Heart left ventricle (tissue), 16 donors: ENCODE data around the gene TXNIP. TPM values are rescaled to one million over a fixed set of nuclear protein-coding genes. Genes with fewer than 3 reads are reported as not detected.
A peak's percentile ranks its signal among the peaks of the same experiment; 100 is the strongest.

Experiments used
- ATAC-seq, 4 donors: fragments of 200-7000 bp; cut with Tn5 transposase; one replicate each; pipeline ENCODE4 v1.9.1; 2020 to 2022; ENCODE audit warnings: moderate library complexity in 4 of 4, mild to moderate bottlenecking in 3 of 4, moderate number of reproducible peaks in 1 of 4
- DNase-seq, 5 donors: peaks; one replicate each; pipeline ENCODE4 v3.0.0-alpha.2; 2020
- H3K27ac ChIP-seq, 12 donors: fragments of 200-600 bp; sonication (generic) in 4 of 12; one replicate each; pipeline versions ENCODE4 v1.5.0 to v1.8.0; 2016 to 2022; ENCODE audit warnings: mild to moderate bottlenecking in 2 of 12
- H3K27me3 ChIP-seq, 9 donors: fragments of 200-600 bp; sonication (generic) in 2 of 9; one replicate each; pipeline versions ENCODE4 v1.5.1 to v1.8.0; 2016 to 2022; ENCODE audit warnings: mild to moderate bottlenecking in 3 of 9
- H3K36me3 ChIP-seq, 9 donors: fragments of 200-600 bp; sonication (generic) in 2 of 9; one replicate each; pipeline versions ENCODE4 v1.5.0 to v1.8.0; 2018 to 2022; ENCODE audit warnings: mild to moderate bottlenecking in 2 of 9
- H3K4me1 ChIP-seq, 12 donors: fragments of 200-600 bp; sonication (generic) in 4 of 12; one replicate each; pipeline versions ENCODE4 v1.5.0 to v1.8.0; 2016 to 2022; ENCODE audit warnings: mild to moderate bottlenecking in 3 of 12
- H3K4me3 ChIP-seq, 12 donors: fragments of 200-600 bp; sonication (generic) in 4 of 12; one replicate each; pipeline versions ENCODE4 v1.5.0 to v1.8.0; 2017 to 2022; ENCODE audit warnings: mild to moderate bottlenecking in 9 of 12, moderate library complexity in 4 of 12
- H3K9me3 ChIP-seq, 12 donors: fragments of 200-600 bp; sonication (generic) in 4 of 12; one replicate each; pipeline versions ENCODE4 v1.5.0 to v1.8.0; 2016 to 2022; ENCODE audit warnings: mild to moderate bottlenecking in 1 of 12
- CTCF ChIP-seq, 12 donors: fragments of 200-600 bp; sonication (generic) in 4 of 12; IDR thresholded peaks; one replicate each; pipeline versions ENCODE4 v1.5.0 to v1.8.0; 2018 to 2022; ENCODE audit warnings: antibody characterized with exemption in 12 of 12, mild to moderate bottlenecking in 5 of 12
- POLR2A ChIP-seq, 2 donors: fragments of 450-650 bp; IDR thresholded peaks; one replicate each; pipeline ENCODE4 v1.6.1; 2017; ENCODE audit warnings: antibody characterized with exemption in 2 of 2, mild to moderate bottlenecking in 2 of 2, moderate library complexity in 2 of 2
- WGBS, 4 donors: extraction: QIAGEN DNeasy Blood & Tissue Kit in 2 of 4; methylation state at CpG; one replicate each; pipeline versions ENCODE4 v1.1.5 to v1.1.7; 2013 to 2018; 5-methylcytosine and 5-hydroxymethylcytosine counted together
- intact Hi-C, 10 donors: fragments of 100-400 bp; cut with DNase I; formaldehyde crosslinking; loops; one replicate each; pipeline versions ENCODE4 v1.11.1 to v1.14.2; 2022
- polyA plus RNA-seq, 2 donors: library from polyadenylated mRNA; stranded (reverse); fragments of 200-250 nt; gene quantifications; one replicate each; pipeline ENCODE4 v1.2.3, GENCODE V29; 2013
- total RNA-seq, 9 donors: library from RNA; depleted of rRNA in 2 of 9; stranded (reverse); fragments of >200 nt in 2 of 9; fragmentation: NEBNext Ultra II Directional in 3 of 9; extraction: Animal tissue kit (Norgen Biotek cat#: 25700) in 3 of 9; gene quantifications; one replicate each; pipeline versions ENCODE4 v1.1.0 to v1.2.4, GENCODE V29; 2016 to 2023
- donor health status: ischemic (EF 13 %, LVEDD 7.1; RV severe dilation, severe dysfunction).
- donor health status: healthy with polysubstance abuse.
- donor health status: DM: no; HTN: yes; CAD: no.
- donor health status: DM: no; HTN: no; CAD: no.
- donor health status: ischemic (EF 25% LVEDD 6.9; RV normal size, moderate dysfunction).
- donor health status: ischemic (EF 25% LVEDD 5.7; RV mildly dilated, moderate dysfunction).
- donor health status: healthy.
- donor health status: DM: yes; HTN: yes; CAD: no.
- donor health status: ischemic (EF 35%, LVEDD 5.7; RV mildly dilated, moderate dysfunction).
- donor health status: nonischemic (EF 11% LVEDD 7.7; RV severe dilation, severe dysfunction).
- donor health status: DM: yes; HTN: yes; CAD: no.
- donor health status: PGD.
- donor health status: ischemic (EF 29% LVEDD 5.4; RV normal size, mild dysfunction).
- donor health status: nonischemic (EF 23%, LVEDD 6.1; RV moderate dilation, normal function).

TXNIP gene
- total and polyA plus RNA-seq, 11 donors, result 222 to 1,925 (median 844) TPM

DNA sequence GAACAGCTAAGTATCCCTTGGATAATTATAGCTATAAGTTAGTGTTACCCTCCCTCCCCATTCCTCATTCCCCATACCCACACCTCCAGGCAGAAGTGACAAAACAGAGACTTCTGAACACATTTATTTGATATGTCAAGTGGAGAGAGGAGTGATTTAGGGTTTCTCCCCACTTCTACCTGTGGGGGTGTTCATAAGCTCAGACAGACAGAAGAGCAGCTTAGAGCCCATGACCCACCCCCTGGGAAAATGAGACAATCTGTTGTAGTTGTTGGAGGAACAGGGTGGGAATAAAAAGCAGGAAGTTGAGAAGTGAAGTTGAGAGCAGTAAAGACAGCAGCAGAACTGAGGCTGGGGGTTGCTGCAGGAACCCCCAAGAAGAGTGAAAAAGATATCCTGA, 37.0 kb downstream of the TXNIP start:
- Histone ChIP-seq H3K27me3 (no peaks in the 10 kb centered on the region), H3K9me3 (no peaks in the 10 kb centered on the region), H3K4me1 (peaks cover 8 to 87% (median 59%) of the 10 kb centered on the region in 12 donors), H3K4me3 (no peak overlapping the region), H3K27ac (peak overlapping the region in 7 of 12 donors; percentile 7 to 98 (median 91)), H3K36me3 (peaks cover 0 to 5% (median 0%) of the 10 kb centered on the region in 9 donors)
- TF ChIP-seq POLR2A (IDR thresholded peaks at IDR 0.05), result no peak
- no peak for TF ChIP-seq CTCF (IDR thresholded peaks at IDR 0.05)
- intact Hi-C loops, result loop anchor here in 7 of 10 donors (2.0 to 10.0 kb wide), 5 partner anchors 31 to 105 kb away; partner anchors contain the start of genes PEX11B (in 5 of the 7) and PIAS3 (in 4 of the 7)
- ATAC-seq, result no peak
- DNase-seq, result no peak

- peaks cover 0 to 5% (median 0%) of the 10 kb centered on the region in 9 donors for H3K36me3 ChIP-seq
- no peaks in the 10 kb centered on the region for H3K9me3 ChIP-seq
- TF ChIP-seq CTCF (IDR thresholded peaks at IDR 0.05) (no peak), POLR2A (IDR thresholded peaks at IDR 0.05) (no peak)
- ATAC-seq, result no peak
- no peaks in the 10 kb centered on the region for H3K27me3 ChIP-seq
- intact Hi-C loops, result loop anchor here in 8 of 10 donors (1.0 to 10.0 kb wide), 6 partner anchors 30 to 104 kb away; partner anchors contain the start of genes PEX11B (in 5 of the 8), PIAS3 (in 4 of the 8) and RBM8A (in 1 of the 8)
- peak overlapping the region in 9 of 12 donors; percentile 93 to 100 (median 98) for H3K27ac ChIP-seq
- no peak for DNase-seq
- peak overlapping the region in 1 of 12 donors; percentile 69 for H3K4me3 ChIP-seq
- H3K4me1 ChIP-seq, result peaks cover 8 to 88% (median 58%) of the 10 kb centered on the region in 12 donors
Measured at GRCh38 chr1:145958734-145959133, 37.6 kb downstream of the TXNIP start.

GRCh38 chr1:145957443-145958319, 38.7 kb downstream of the TXNIP start, which contains the start of gene LIX1L:
TSS of gene LIX1L (minus strand) at chr1:145958017. CDS start at chr1:145957927, 90 bp downstream.
- H3K4me1 ChIP-seq, result peaks cover 8 to 77% (median 48%) of the 10 kb centered on the region in 12 donors
- ATAC-seq (peak; percentile 82 to 92 (median 88)), DNase-seq (peak; percentile 97 to 98 (median 97))
- H3K27me3 ChIP-seq, result no peaks in the 10 kb centered on the region
- H3K36me3 ChIP-seq, result peaks cover 0 to 9% (median 0%) of the 10 kb centered on the region in 9 donors
- peak within 1 kb of the TSS; percentile 60 to 88 (median 77) for H3K4me3 ChIP-seq
- no peaks in the 10 kb centered on the region for H3K9me3 ChIP-seq
- intact Hi-C loops, result loop anchor here in 9 of 10 donors (1.0 to 10.0 kb wide), 7 partner anchors 29 to 103 kb away; partner anchors contain the start of genes PEX11B (in 5 of the 9), PIAS3 (in 4 of the 9) and RBM8A (in 4 of the 9)
- H3K27ac ChIP-seq, result peak within 1 kb of the TSS; percentile 93 to 100 (median 98)
- TF ChIP-seq CTCF (IDR thresholded peaks at IDR 0.05), result peak in 1 of 12 donors; percentile 5
- TF ChIP-seq POLR2A (IDR thresholded peaks at IDR 0.05), result peak; percentile 27 to 85
- WGBS, 4 donors, result 0% methylated on average over 24 to 60 of the region's 60 CpGs
